ENCODE measurements around the gene LCK. TPM values are rescaled to one million over a fixed set of nuclear protein-coding genes. Genes with fewer than 3 reads are reported as not detected.

The LCK gene
- total RNA-seq, 4 donors from 2014 or later = 1.1 to 6.9 (median 2.0) TPM

- no peaks in the 10 kb centered on the region for H3K27me3 ChIP-seq
- peaks cover 0 to 66% (median 13%) of the 10 kb centered on the region in 3 donors for H3K36me3 ChIP-seq
- H3K27ac ChIP-seq = peak overlapping the region in 3 of 4 donors; percentile 91 to 96 (median 92)
- DNase-seq (ENCODE audit: low spot score in 2 of 2) = no peak
- H3K4me3 ChIP-seq = peak overlapping the region; percentile 68 to 99 (median 84)
- H3K4me1 ChIP-seq = peaks cover 0 to 51% (median 23%) of the 10 kb centered on the region in 4 donors
- WGBS, 2 donors = 6 to 7% methylated on average over 7 to 12 of the region's 13 CpGs
- no peak for TF ChIP-seq POLR2A (IDR thresholded peaks at IDR 0.05)
- TF ChIP-seq CTCF (IDR thresholded peaks at IDR 0.05) = no peak
- no peak for TF ChIP-seq EP300 (IDR thresholded peaks at IDR 0.05)
- no peaks in the 10 kb centered on the region for H3K9me3 ChIP-seq
These were observed 29.5 kb upstream of the LCK start for GRCh38 chr1:32221581-32221979.

- H3K9me3 ChIP-seq = no peaks in the 10 kb centered on the region
- peak within 1 kb of the TSS; percentile 80 to 96 (median 92) for H3K27ac ChIP-seq
- peak; percentile 85 to 96 for DNase-seq (ENCODE audit: low spot score in 2 of 2)
- TF ChIP-seq EP300 (IDR thresholded peaks at IDR 0.05) (peak; percentile 87 to 95), POLR2A (IDR thresholded peaks at IDR 0.05) (peak; percentile 72 to 80), CTCF (IDR thresholded peaks at IDR 0.05) (no peak)
- WGBS, 2 donors = 0 to 1% methylated on average over 40 to 46 of the region's 46 CpGs
- H3K27me3 ChIP-seq = no peaks in the 10 kb centered on the region
- peaks cover 0 to 65% (median 13%) of the 10 kb centered on the region in 3 donors for H3K36me3 ChIP-seq
- H3K4me1 ChIP-seq = peaks cover 0 to 51% (median 23%) of the 10 kb centered on the region in 4 donors
- peak within 1 kb of the TSS; percentile 68 to 99 (median 84) for H3K4me3 ChIP-seq
These were observed 28.9 kb upstream of the LCK start, which contains the start of the genes EIF3I and TMEM234 for GRCh38 chr1:32221980-32222755. TSS of gene EIF3I (plus strand) at chr1:32222407. CDS start at chr1:32222442, 35 bp downstream. TSS of gene TMEM234 (minus strand) at chr1:32222353. CDS start at chr1:32222322, 31 bp downstream.

GRCh38 chr1:32223683-32224082 is 27.4 kb upstream of the LCK start:
- Histone ChIP-seq H3K36me3 (peaks cover 0 to 65% (median 20%) of the 10 kb centered on the region in 3 donors), H3K4me3 (peak overlapping the region in 1 of 4 donors; percentile 77)
- WGBS, 2 donors = 50 to 63% methylated on average over 3 of the region's 3 CpGs

GRCh38 chr1:32224285-32224684 is 26.8 kb upstream of the LCK start:
- H3K36me3 ChIP-seq = peaks cover 0 to 65% (median 20%) of the 10 kb centered on the region in 3 donors
- TF ChIP-seq POLR2A (IDR thresholded peaks at IDR 0.05) (no peak), EP300 (IDR thresholded peaks at IDR 0.05) (no peak), CTCF (IDR thresholded peaks at IDR 0.05) (no peak)
- DNase-seq (ENCODE audit: low spot score in 2 of 2) = no peak
- no peaks in the 10 kb centered on the region for H3K27me3 ChIP-seq
- 88 to 92% methylated on average over 4 of the region's 4 CpGs for WGBS, 2 donors
- H3K27ac ChIP-seq = peak overlapping the region in 1 of 4 donors; percentile 92
- no peaks in the 10 kb centered on the region for H3K9me3 ChIP-seq
- peaks cover 0 to 47% (median 23%) of the 10 kb centered on the region in 4 donors for H3K4me1 ChIP-seq
- H3K4me3 ChIP-seq = no peak overlapping the region

More at GRCh38 chr1:32223683-32224082, 27.4 kb upstream of the LCK start:
- no peak for DNase-seq (ENCODE audit: low spot score in 2 of 2)
- H3K4me1 ChIP-seq = peaks cover 0 to 51% (median 23%) of the 10 kb centered on the region in 4 donors
- peak overlapping the region in 2 of 4 donors; percentile 4 to 92 for H3K27ac ChIP-seq
- H3K27me3 ChIP-seq = no peaks in the 10 kb centered on the region
- TF ChIP-seq POLR2A (IDR thresholded peaks at IDR 0.05) (no peak), CTCF (IDR thresholded peaks at IDR 0.05) (no peak), EP300 (IDR thresholded peaks at IDR 0.05) (no peak)
- H3K9me3 ChIP-seq = no peaks in the 10 kb centered on the region

- H3K4me3 ChIP-seq = no peak overlapping the region
- TF ChIP-seq EP300 (IDR thresholded peaks at IDR 0.05) (no peak), POLR2A (IDR thresholded peaks at IDR 0.05) (no peak), CTCF (IDR thresholded peaks at IDR 0.05) (no peak)
- DNase-seq (ENCODE audit: low spot score in 2 of 2) = no peak
- no peaks in the 10 kb centered on the region for H3K27me3 ChIP-seq
- WGBS, 2 donors = 76 to 93% methylated on average over 3 of the region's 3 CpGs
- no peak overlapping the region for H3K27ac ChIP-seq
- H3K36me3 ChIP-seq = peaks cover 0 to 99% (median 29%) of the 10 kb centered on the region in 3 donors
- H3K4me1 ChIP-seq = peaks cover 0 to 15% (median 3%) of the 10 kb centered on the region in 4 donors
- no peaks in the 10 kb centered on the region for H3K9me3 ChIP-seq
These were observed 22.3 kb upstream of the LCK start for GRCh38 chr1:32228771-32229170.
